GM19455 (cell line): ENCODE data around the gene ADGRG7.
"Not testable (repeated sequence)": the region's sequence is repeated elsewhere in the genome, so short reads cannot be mapped to it uniquely, and the experiment has no call there.

Experiments used
- ATAC-seq: cut with Tn5 transposase; IDR thresholded peaks from one replicate; pipeline ENCODE4 v1.9.1; 2021; ENCODE audit not compliant: unreplicated experiment

Gene ADGRG7, protein sequence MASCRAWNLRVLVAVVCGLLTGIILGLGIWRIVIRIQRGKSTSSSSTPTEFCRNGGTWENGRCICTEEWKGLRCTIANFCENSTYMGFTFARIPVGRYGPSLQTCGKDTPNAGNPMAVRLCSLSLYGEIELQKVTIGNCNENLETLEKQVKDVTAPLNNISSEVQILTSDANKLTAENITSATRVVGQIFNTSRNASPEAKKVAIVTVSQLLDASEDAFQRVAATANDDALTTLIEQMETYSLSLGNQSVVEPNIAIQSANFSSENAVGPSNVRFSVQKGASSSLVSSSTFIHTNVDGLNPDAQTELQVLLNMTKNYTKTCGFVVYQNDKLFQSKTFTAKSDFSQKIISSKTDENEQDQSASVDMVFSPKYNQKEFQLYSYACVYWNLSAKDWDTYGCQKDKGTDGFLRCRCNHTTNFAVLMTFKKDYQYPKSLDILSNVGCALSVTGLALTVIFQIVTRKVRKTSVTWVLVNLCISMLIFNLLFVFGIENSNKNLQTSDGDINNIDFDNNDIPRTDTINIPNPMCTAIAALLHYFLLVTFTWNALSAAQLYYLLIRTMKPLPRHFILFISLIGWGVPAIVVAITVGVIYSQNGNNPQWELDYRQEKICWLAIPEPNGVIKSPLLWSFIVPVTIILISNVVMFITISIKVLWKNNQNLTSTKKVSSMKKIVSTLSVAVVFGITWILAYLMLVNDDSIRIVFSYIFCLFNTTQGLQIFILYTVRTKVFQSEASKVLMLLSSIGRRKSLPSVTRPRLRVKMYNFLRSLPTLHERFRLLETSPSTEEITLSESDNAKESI

DNA sequence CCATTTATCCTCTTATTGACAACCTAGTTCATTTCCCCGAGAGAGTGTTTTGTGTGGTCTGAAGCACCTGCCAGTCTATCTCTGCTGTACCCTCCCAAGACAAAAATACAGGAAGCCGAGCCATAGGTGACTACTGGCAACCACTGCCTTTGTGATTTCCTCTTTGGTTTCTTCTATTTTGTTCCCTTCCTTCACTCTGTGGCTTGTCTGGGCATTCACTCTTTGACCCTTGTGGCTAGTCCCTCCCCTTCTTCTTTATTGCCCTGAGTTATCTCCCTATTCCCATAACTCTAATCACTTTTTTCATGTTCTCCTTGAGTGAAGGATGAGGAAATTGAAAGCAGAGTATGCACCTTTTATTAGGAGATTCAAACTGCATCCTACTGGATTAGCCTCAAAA, at the start of gene ADGRG7:
Gene ADGRG7, plus strand, starts transcription at position 297 of the 400 bp plus-strand sequence. CDS start 256 bp downstream, outside the sequence.
- ATAC-seq = no peak

DNA sequence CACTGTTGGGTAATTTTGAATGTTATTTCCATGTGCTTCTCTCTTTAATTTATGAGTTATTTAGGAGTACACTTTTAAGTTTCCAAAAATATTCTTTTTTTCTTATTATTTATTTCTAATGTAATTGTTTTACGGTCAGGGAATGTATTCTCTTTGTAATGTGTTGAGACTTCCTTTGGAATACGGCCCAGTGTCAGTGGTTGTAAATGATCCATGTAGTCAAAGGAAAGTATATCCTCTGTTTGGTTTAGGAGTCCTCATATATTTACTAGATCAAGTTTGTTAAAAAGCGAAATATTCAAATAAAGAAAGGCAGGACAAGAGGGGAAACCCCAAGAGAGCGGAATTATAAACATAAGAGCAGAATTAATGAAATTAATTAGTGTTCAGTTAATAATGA, 49.0 kb upstream of the ADGRG7 start:
- ATAC-seq = no peak

DNA sequence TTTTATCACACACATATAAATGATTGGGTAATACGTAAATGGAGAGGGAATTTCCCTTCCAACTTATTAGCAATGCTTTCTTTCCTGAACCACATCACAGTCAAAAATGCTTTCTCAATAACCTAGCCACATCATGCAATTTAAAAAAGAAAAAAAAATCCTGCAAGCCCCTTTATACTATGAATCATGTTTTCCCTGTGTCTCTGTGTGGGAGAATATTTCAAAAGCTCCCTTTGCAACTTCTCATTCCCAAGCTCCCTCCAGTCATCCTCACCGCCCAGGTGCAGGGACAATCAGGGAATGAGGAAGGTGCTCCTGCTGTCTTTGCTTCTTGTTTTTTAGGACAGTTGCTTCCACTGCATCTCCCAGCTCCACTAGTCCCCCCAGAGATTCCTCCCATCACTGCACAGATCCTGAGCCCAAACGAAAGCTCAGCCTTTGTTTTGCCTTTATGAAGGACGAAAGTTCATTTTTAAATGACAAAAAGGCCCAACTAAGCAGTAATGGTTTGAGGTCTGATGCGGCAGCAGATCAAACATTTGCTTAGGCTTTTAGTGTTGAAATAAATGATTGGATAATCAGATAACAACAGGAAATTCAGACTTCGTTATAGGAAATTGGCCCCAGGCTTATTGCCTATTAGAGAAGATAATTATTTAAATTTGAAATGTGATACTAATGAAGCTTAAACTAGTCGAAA, 47.8 kb upstream of the ADGRG7 start:
- ATAC-seq = no peak

DNA sequence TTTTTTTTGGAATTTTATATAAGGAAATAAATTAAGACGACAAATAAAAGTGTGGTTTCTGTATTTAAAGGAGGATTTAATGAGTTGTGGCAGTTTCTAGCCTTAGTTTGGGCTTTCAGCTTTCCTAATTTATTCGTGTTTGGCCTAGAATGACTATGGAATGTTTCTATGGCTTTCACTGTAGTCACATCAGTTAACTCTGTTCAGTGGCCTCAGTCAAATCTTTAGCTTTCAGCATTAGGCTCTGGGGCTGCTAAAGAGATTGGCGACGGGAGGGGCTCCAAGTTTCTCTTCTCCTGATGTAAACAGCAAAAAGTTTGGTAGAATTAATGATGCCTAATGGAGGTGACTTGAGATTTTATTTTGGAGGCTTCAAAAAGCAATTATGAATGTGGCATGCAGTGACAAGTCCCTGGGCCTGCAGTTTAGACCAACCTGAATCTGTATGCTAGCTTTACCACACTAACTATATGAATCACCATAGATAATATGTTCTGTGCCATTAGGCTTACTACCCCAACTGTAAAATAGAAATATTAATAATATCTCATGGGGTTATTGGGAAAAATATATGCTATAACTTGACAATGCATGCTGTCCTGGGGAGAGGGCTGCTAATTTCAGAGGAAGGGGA, 47.1 kb upstream of the ADGRG7 start:
- no peak for ATAC-seq

DNA sequence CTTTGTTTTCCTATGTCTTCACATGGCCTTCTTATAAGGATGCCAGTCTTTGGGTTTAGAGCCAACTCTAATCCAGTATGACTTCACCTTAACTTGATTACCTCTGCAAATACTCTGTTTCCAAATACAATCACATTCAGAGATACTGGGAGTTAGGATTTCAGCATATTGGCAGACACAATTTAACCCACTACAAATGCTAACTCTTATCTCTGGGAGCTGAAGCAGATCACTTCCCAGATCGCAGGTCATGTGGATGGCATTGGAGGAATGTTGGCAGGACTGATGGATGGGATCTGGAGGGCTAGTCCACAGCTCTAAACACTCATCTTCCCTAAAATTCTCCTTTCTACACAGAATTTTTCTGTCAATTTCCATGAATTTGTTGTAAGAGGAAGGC, 46.2 kb upstream of the ADGRG7 start:
- no peak for ATAC-seq

DNA sequence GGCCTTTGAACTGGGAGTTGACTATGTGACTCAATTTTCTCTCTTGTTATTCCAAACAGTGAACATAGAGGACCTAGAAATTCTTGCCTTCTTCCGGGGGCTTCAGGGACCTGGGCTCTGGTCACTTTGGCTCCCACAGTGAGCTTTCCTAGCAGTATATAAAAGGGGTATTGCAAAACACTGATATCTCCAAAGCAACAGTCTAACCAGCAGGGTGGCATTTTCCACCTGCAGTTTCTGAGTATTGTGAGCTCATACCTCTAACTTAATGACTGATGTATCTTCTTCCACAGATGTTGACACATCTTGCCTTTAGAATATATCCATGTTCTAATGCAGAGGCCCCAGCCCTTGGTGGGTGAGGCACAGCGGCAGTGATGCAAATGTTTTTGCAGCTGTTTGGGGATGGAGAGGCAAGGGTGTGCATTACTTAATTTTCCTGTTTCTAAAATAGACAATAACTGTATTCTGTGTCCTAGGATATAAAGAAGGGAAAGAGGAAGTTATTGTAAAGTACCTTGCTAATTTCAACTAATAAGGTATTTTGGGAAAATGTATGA, 45.7 kb upstream of the ADGRG7 start:
- ATAC-seq = no peak

DNA sequence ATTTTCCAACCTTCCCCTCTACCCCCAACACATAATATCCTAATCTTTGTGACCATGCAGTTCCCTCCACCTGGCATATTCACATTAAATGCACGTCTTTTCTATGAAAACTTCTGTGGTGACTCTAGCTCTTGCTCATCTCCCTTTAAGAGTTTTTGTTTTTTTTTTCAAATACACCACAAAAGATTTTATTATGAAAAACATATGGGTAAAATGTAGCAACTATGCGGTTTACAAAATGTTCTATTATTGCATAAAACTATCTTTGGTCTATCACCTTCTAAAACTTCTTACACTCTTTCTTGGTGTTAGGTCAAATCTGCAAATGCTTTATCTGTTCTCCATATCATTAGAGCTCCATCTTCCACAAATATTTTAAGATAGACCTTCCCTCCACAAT, 38.6 kb upstream of the ADGRG7 start:
- ATAC-seq = no peak

DNA sequence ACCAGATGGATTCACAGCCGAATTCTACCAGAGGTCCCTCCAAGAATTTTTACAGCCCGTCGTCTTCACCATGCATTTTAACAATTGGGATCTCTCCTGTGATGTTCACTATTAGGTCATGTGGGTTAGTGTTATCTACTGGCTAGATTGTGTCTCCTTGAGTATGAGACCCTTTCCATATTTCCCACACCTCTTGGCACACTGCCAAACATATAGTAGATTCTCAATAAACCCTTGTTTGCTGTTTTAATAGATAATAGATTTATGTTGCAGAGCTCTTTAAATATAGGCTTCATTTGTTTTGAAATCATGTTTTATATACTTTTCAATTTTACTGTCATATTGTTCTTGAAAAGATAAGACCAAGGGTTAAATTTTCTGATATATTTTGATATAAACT, 34.9 kb upstream of the ADGRG7 start:
- no peak for ATAC-seq

DNA sequence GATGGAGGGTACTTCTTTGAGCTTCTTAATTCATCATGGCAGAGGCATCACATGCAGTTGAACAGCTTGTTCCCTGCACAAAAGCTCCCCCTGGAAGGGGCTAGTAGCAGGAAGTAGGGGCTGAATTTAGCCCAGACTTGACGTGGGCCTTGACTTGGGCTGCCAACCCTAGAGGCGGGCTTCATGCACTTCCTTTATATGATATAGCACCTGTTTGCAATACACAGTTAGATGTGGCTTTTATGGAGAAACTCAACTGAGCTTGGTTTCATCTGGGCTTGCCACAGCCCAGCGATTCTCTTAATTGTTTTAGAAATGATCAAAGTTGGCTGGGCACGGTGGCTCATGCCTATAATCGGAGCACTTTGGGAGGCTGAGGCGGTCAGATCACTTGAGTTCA, 33.7 kb upstream of the ADGRG7 start:
- ATAC-seq = no peak

DNA sequence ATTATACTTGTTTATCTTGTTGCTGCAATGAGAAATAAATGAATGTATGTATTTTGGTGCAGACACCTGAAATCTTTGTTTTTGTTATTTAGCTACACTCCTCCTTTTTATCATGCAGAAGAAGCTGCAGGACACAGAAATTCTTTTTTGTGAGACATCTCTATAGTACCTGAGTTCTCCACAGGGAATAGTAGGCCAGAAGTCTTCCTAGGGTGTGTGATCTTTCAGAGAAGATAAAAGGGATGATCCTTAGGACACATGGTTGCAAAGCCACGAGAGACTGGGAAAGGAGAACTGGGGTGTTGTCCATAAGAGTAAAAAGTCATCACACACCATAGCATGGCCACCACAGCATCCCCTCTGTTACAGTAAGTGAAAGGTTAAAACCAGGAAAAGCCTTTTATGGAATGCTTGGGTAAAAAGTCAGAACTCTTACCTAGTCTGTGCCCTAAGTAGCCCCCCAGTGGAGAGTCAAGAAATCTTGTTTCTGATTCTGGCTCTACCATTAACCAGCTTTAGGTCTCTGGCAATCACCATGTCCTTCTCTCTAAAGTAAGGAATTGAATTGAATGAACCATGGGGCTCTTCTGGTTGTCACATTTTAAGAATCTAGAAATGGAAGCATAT, 31.9 kb upstream of the ADGRG7 start:
- ATAC-seq = no peak

DNA sequence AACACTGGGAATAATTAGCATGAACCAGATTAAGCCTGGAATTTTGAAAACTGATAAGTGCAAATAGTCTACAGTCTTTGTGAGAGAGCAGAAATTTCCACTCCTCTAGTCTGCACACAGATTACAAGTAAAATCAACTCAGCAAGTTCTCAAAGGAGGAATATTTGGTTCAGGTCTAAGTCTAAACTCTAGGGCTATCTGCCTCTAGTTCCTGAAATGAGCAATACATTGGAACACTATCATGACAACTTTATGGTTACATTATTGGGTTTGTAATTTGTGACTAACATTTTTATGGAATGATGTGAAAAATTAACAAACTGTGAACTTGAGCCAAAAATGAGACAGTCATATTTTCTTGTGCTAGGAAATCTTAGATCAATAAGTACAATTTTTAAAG, 30.8 kb upstream of the ADGRG7 start:
- no peak for ATAC-seq

DNA sequence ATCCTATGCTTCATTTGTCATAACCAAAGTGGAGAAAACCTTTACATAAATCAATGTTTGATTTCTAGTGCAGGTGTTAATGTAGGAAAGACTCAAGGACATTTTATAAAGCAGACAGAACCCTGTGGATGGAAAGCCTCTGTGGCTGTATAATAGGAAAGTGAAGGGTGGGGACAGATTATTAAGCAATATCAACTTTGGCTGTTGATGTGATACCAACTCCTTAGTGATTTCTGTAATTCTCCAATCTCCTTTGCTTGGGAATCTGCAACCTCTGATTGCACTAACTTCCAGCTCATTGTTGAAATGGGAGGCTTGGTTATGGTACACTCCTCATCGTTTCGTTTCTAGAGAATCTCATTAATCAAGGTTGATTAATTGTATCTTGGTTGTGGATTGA, 29.3 kb upstream of the ADGRG7 start:
- ATAC-seq = no peak

DNA sequence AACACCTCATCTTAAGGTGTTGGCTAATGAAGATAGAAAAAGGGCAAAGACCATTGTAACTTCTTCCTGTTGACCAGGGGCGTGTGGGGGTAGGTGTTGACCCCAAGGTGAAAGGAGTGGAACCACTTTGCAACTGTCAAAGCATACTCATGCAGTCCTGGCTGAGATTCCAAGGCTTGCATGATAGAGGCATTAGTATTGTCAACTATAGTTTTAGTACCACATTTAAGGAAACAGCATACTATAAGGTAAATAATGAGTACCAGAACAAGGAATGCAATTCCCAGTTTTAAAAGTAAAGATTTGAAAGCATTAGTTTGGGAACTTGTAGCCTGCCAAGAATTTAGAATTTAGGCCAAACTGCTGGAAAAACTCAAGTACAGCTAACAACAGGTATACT, 27.8 kb upstream of the ADGRG7 start:
- no peak for ATAC-seq

DNA sequence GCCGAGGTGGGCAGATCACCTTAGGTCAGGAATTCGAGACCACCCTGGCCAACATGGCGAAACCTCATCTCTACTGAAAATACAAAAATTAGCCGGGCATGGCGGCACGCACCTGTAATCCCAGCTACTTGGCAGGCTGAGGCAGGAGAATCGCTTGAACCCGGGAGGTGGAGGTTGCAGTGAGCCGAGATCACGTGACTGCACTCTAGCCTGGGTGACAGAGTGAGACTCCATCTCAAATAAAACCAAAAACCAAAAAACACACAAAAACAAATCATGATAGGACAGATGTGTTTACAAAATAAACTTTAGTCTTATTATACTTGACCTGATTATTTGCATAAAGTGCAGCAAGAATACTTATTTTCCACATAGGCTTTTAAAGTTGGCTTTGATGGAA, 27.2 kb upstream of the ADGRG7 start:
- not testable (repeated sequence) for ATAC-seq

DNA sequence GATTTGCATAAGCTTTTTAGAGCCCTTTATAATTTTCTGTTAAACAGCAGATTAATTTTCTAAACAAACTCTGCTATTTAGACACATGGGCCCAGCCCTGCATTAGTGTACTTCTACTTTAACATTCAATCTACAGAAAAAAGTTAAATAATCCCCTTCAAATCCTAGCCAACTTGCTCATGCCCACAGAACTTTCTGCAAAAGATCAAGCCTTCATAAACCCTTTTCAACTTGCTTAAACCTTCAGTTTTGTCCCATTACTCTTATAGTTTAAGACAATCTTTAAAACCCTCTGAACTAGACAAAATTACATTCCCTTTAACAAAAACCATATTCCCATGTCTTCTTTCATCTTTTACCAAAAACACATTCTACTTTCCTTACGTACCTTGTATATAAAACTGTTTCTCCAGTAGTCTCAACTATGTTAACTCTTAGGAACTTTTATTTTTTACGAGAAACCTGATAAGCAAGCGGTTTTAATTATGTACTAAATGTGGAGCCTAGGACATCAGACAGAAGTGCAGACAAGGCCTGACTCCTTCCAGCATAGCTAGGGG, 25.2 kb upstream of the ADGRG7 start:
- ATAC-seq = no peak

DNA sequence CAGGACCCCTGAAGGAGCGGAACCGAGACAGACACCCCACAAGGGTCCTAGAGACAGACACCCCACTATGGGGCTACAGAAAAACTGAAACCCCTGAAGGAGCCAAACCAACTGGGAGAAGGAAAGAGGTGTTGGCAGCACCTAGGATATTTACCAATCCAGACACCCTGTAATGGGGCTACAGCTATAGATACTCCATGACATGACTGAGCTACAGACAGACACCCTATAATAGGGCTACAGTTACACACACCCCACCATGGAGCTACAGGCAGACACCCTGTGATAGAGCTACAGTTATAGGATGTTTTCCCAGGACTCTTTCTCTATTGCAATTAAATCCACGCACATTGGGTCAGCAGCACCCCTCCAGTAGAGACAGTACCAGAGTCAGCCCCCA, 22.6 kb upstream of the ADGRG7 start:
- ATAC-seq = no peak

DNA sequence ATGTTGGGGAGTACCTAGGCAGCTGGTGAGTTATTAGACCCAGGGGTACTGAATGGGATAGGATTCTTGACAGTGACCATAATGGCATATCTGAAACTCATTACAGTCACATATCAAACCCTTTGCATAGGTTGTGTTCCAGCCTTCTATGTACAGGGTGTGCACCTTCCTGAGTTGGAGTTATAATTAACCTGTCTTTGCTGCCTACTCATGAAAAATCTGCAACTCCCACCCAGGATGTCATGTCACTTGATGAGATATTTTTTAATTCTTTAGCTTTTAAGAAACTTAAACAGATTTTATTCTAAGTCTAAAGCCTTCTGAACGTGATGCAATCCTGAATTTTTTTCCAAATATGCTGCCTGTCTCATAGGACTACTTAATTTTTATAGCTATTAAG, 21.1 kb upstream of the ADGRG7 start:
- ATAC-seq = no peak

DNA sequence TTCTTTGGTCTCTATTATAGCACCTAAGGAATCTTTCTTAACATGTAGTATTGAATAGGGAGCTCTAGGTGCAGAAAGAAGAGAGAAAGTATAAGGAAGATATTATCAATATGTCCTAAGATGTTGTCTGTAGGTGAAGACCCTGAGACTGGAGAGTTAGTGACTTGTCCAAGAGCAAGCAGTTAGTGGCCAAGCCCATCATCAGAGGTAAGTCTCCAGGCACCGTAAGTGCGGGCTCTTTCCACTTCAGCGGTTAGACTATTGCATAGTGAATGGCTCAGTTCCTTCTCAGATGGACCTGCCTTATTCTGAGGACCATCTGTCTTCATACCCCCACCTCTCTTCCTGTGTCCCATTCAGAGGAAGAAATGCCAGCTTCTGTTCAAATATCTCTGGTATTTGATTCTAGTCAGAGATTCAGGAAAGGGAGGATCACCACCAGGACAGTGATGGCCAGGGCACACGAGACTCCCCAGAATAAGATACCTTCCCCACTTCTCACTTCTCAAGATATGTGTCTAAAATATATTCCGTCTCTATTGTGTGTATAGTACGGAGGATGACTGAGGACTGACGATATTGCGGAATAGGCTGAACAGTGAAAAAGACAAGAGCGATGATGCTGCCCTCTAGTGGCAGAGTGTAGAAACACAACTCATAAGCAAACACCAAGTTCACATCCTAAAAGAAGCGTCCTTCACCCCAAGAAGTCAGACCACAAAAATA, 19.1 kb upstream of the ADGRG7 start:
- ATAC-seq = peak; percentile 87

DNA sequence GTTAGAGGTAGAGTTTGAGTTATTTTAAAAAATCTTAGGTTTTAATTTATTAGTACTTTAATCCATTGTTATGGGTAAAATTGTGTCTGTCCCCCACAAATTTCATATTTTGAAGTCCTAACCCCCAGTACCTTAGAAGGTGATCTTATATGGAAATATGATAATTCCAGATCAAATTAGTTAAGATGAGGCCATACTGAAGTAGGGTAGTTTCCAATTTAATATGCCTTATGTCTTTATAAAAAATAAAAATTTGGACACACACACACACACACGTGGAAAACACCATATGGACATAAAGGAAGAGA, 18.6 kb upstream of the ADGRG7 start:
- ATAC-seq = no peak

DNA sequence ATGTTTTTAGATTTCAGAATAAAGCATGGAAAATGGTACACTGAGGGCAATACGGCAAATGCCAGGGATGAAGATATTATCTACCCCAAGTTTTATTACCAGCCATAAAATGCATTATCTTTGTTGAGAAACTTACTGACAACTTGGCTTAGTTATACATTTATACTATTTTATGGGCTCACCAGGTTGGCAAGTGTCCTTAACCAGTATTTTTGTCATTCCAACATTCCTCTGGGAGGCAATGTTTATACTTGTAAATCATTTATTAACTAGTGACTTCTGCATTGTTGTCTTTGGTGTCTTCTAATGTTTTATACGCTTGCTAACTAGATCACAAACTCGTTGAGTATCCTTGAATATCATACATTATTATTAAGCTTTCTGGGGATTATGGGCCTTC, 18.0 kb upstream of the ADGRG7 start:
- ATAC-seq = no peak
